Subcutaneous preadipocyte (primary cell): ENCODE results near the gene RBM33. TPM values are rescaled to one million over a fixed set of nuclear protein-coding genes. Genes with fewer than 3 reads are reported as not detected.

Experiments used
- total RNA-seq: library from RNA; depleted of rRNA; stranded (reverse); fragments of >200 nt; gene quantifications from 2 replicates; pipeline ENCODE4 v1.2.3, GENCODE V29; 2012

RBM33 gene, protein sequence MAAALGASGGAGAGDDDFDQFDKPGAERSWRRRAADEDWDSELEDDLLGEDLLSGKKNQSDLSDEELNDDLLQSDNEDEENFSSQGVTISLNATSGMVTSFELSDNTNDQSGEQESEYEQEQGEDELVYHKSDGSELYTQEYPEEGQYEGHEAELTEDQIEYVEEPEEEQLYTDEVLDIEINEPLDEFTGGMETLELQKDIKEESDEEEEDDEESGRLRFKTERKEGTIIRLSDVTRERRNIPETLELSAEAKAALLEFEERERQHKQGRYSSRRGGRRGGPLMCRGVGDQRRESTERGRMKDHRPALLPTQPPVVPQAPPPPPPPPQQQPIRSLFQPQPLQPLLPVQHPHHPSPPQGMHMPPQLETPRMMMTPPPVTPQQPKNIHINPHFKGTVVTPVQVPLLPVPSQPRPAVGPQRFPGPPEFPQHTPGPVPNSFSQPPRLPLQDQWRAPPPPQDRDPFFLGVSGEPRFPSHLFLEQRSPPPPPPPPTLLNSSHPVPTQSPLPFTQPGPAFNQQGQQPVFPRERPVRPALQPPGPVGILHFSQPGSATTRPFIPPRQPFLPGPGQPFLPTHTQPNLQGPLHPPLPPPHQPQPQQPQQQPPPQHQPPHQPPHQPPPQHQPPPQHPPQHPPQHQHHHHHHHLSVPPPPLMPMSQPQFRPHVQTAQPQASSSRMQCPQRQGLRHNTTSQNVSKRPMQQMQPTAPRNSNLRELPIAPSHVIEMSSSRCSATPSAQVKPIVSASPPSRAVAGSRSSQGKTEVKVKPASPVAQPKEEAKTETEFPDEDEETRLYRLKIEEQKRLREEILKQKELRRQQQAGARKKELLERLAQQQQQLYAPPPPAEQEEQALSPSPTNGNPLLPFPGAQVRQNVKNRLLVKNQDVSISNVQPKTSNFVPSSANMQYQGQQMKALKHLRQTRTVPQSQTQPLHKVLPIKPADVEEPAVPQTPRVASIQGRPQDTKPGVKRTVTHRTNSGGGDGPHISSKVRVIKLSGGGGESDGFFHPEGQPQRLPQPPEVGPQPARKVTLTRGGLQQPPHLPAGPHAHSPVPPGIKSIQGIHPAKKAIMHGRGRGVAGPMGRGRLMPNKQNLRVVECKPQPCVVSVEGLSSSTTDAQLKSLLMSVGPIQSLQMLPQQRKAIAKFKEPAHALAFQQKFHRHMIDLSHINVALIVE
- total RNA-seq: 20.2 and 26.4 TPM in 2 replicates

DNA sequence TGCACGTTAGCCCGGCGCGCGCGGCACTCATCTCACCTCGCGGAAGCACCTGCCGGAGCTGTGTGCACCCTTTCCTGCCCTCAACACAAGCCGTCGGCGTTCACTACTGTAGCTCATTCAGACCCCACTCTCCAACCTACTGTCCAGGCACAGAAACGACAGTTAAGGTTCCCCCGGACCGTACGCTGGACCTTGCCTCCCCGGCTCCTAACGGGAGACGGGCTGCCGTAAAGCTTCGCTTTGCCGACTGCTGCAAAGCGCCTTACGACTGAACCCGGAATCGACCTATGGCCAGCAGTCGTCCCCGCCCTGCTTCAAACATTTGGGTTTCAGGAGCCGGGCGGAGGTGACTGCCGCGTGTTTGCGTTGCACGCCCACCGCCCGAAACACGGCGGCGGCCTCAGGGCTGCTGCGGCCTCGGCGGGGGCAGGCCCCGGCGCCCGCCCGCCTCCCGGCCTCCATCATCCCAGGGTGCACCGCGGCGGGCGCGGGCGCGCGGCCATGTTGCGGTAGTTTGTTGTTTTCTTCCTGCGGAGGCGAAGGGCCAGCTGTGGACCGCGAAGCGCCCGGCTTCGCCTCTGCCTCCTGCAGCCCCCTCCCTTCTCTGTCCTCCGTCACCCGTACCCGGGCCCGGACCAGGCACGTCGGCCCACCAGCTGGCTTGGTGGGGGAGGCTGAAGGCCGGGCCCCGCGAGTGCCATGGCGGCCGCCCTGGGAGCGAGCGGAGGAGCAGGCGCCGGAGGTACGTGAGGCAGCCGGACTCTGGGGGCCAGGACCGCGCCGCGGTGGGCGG, at the start of gene RBM33:
Gene RBM33, plus strand, starts transcription at position 484 of the 793 bp plus-strand sequence. Its CDS starts 216 bp downstream, at position 700.

DNA sequence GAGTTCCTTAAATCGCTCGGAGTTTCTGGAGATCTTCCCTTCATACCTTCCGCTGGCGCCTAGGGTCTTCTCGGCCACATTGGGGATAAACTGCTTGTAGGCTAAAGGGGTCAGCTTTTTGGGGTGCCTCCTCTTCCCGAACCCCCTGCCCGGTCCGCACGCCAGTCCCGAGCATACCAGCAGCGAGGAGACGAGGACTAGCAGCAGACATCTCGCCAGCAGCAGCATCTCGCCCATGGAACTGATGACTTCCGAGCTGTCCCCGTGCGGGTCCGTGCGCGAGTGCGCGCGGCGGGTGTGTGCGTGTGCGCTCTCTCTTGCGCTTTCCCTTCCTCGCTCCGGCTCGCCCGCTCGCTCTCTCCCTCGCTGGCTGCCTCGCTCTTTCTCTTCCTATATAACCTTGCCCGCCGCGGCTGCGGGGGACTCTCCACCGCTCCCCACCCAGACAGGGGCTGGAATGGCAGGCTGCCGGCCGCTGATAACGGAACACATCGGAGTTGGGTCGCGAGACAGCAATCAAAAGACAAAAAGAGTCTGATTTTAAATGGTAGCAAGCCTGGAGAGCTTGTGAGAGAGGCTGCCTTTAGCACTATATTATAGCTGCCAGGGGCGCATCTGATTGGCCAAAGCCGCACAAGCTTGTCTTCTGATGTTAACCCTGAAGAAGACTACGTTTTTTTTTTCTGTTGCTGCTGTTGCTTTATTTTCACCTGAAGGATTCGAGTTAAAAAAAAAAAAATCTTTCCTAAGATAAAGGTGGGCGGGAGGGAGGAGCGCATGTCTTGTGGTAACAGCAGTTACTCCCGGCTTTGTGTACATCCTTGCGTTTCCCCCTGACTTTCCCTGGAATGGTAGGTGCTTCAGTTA, 167.7 kb downstream of the RBM33 start, which contains the start of gene SHH:
Gene SHH, minus strand, starts transcription at position 569 of the 867 bp plus-strand sequence. Its CDS starts 341 bp downstream, at position 228.

Other genes starting within 250 kb of the RBM33 start
- gene EN2, start 186.5 kb upstream of the RBM33 start, total RNA-seq: not detected in 2 replicates
- gene CNPY1, start 98.1 kb upstream of the RBM33 start, total RNA-seq: not detected in 2 replicates
- not detected in 2 replicates for gene SHH, start 167.8 kb downstream of the RBM33 start, total RNA-seq